ENCODE measurements around the gene GRID2. TPM values are rescaled to one million over a fixed set of nuclear protein-coding genes. Genes with fewer than 3 reads are reported as not detected.

The GRID2 gene
- total and polyA plus RNA-seq, 2 of the 4 experiments (the other 2 are of a cell fraction), result under 0.01 TPM; not detected in 1

- H3K9me1 ChIP-seq (ENCODE audit: insufficient read depth, low read length), result no peaks in the 10 kb centered on the region
- no peak overlapping the region for H2BK15ac ChIP-seq (ENCODE audit: low read depth, low read length)
- ChIA-PET CTCF (no interaction called here), POLR2A (ENCODE audit: unreplicated experiment) (no interaction called here)
- H3K27me3 ChIP-seq (ENCODE audit: control insufficient read depth, insufficient read depth, low read length), result no peaks in the 10 kb centered on the region
- H4K5ac ChIP-seq (ENCODE audit: low read depth, low read length), result no peak overlapping the region
- H2AFZ ChIP-seq (replicated peaks; ENCODE audit: low read length, poor library complexity), result no peak overlapping the region
- no peaks in the 10 kb centered on the region for H4K20me1 ChIP-seq (ENCODE audit: insufficient read depth, low read length)
- no peak overlapping the region for H3K27ac ChIP-seq (ENCODE audit: insufficient read depth, low read length)
- H2BK20ac ChIP-seq (ENCODE audit: low read depth, low read length), result no peak overlapping the region
- no TSS peak for BruUV-seq (replicated peaks)
- H3K9ac ChIP-seq (ENCODE audit: low read depth, low read length), result no peak overlapping the region
- H3K4me2 ChIP-seq (ENCODE audit: low read depth, low read length), result no peak overlapping the region
- intact Hi-C loops (cut with micrococcal nuclease), result no loop called here
- no peaks in the 10 kb centered on the region for H3K79me1 ChIP-seq (ENCODE audit: low read depth in 1 of 2, low read length in 2 of 2)
- H2BK120ac ChIP-seq (ENCODE audit: low read depth, low read length), result no peak overlapping the region
- no peaks in the 10 kb centered on the region for H3K36me3 ChIP-seq (ENCODE audit: control insufficient read depth, insufficient read depth, low read length)
- no peak overlapping the region for H3K14ac ChIP-seq (replicated peaks; ENCODE audit: low read depth, low read length)
- H3K9me3 ChIP-seq (ENCODE audit: control insufficient read depth, insufficient read depth, low read length), result no peaks in the 10 kb centered on the region
- no peak overlapping the region for H3K4me3 ChIP-seq (ENCODE audit: insufficient read depth, low read depth, low read length)
- no peak overlapping the region for H3K56ac ChIP-seq (ENCODE audit: extremely low read depth, insufficient read depth, low read length)
- in situ Hi-C loops (cut with MboI; ENCODE audit: low sequenced_read_pairs), result no loop called here
- H2AK5ac ChIP-seq (ENCODE audit: low read depth, low read length), result no peak overlapping the region
- ATAC-seq (ENCODE audit: low read depth) (no peak), DNase-seq (no peak)
- H2AK9ac ChIP-seq (replicated peaks; ENCODE audit: low read depth, low read length, poor library complexity), result no peak overlapping the region
- no peak overlapping the region for H4K8ac ChIP-seq (ENCODE audit: low read depth in 2 of 2, low read length in 2 of 2)
- no peak for TF ChIP-seq RCOR1 (IDR thresholded peaks at IDR 0.05; ENCODE audit: insufficient replicate concordance, low read length)
- no peak for TF ChIP-seq POLR2A (IDR thresholded peaks at IDR 0.05; ENCODE audit: low read depth, low read length)
- no peak for TF ChIP-seq CHD1 (IDR thresholded peaks at IDR 0.05; ENCODE audit: low read depth, low read length)
- TF ChIP-seq USF2 (IDR thresholded peaks at IDR 0.05; ENCODE audit: low read depth, low read length), result no peak
- H3K4me1 ChIP-seq (ENCODE audit: control insufficient read depth, insufficient read depth, low read length), result no peaks in the 10 kb centered on the region
- H3K23ac ChIP-seq (ENCODE audit: low read depth, low read length), result no peak overlapping the region
- H2BK5ac ChIP-seq (ENCODE audit: low read depth, low read length, poor library complexity, severe bottlenecking), result no peak overlapping the region
- no peak overlapping the region for H3K4ac ChIP-seq (ENCODE audit: low read depth, low read length)
- H4K91ac ChIP-seq (ENCODE audit: insufficient read depth, low read depth, low read length), result no peak overlapping the region
- dilution Hi-C loops (cut with HindIII; ENCODE audit: low sequenced_read_pairs, unreplicated experiment), result no loop called here
- H3K18ac ChIP-seq (ENCODE audit: low read depth, low read length), result no peak overlapping the region
Observed at GRCh38 chr4:93746031-93746430, 1442.3 kb downstream of the GRID2 start.
